Glomerular visceral epithelial cell (primary cell): ENCODE data around the gene NT5DC3.
"Not testable (repeated sequence)": the region's sequence is repeated elsewhere in the genome, so short reads cannot be mapped to it uniquely, and the experiment has no call there.

ENCODE experiments used
- DNase-seq: peaks from one replicate; pipeline ENCODE4 v3.0.0-alpha.2; 2016; ENCODE audit errors: extremely low spot score

NT5DC3 gene

DNA sequence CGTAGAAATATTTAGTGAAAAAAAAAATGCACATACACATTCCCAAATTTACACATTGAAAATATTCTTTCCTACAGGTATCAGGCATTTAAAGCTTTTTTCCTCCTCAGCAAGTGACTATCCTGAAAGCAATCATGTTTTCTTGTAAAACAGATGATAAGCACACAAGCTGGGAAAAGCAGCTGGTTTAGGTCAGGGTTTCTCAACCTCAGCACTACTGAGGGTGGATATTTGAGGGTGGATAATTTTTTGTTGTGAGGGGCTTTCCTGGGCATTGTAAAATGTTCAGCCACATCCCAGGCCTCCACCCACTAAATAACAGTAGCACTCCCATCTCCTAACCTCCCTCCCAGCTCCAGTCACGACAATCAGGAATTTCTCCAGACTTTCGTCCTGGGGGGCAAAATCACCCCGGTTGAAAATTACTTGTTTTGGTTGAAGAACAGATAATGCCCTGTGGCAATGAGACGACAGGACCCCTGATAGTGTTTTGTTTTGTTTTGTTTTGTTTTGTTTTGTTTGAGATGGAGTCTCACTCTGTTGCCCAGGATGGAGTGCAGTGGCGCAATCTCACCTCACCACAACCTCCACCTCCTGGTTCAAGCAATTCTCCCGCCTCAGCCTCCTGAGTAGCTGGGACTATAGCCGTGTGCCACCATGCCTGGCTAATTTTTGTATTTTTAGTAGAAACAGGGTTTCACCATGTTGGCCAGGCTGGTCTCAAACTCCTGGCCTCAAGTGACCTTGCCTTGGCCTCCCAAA is 15.0 kb upstream of the NT5DC3 start:
- DNase-seq, result no peak

GRCh38 chr12:103855036-103855712 is 14.1 kb upstream of the NT5DC3 start:
- peak; percentile 47 for DNase-seq

DNA sequence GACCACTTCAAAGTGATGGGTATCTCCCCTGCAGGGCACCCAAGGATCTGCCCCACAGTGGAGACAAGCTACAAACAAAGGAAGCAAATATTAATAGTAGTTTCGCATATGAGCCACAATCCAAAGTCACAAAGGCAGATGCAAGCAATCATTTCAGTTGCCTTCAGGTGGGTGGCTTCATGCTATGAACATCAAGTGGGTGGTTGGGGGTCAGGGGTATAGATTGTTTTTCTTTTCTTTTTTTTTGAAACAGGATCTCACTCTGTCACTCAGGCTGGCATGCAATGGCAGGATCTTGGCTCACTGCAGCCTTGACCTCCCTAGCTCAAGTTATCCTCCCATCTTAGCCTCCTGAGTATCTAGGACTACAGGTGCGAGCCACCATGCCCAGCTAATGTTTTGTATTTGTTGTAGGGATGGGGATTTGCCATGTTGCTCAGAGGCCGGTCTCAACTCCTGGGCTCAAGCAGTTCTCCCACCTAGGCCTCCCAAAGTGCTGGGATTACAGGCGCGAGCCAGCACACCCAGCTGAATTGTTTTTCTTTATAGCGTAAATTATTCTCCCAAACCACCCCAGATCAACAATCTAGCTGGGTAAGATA is 13.4 kb upstream of the NT5DC3 start:
- no peak for DNase-seq

GRCh38 chr12:103852498-103852997 is 11.5 kb upstream of the NT5DC3 start:
- DNase-seq, result no peak

GRCh38 chr12:103851127-103851526 is 10.1 kb upstream of the NT5DC3 start:
- DNase-seq, result no peak

GRCh38 chr12:103850429-103850828 is 9.4 kb upstream of the NT5DC3 start:
- no peak for DNase-seq

- no peak for DNase-seq
Measured at GRCh38 chr12:103848917-103849491, 8.0 kb upstream of the NT5DC3 start.

GRCh38 chr12:103848143-103848542 is 7.1 kb upstream of the NT5DC3 start:
- DNase-seq, result no peak

DNA sequence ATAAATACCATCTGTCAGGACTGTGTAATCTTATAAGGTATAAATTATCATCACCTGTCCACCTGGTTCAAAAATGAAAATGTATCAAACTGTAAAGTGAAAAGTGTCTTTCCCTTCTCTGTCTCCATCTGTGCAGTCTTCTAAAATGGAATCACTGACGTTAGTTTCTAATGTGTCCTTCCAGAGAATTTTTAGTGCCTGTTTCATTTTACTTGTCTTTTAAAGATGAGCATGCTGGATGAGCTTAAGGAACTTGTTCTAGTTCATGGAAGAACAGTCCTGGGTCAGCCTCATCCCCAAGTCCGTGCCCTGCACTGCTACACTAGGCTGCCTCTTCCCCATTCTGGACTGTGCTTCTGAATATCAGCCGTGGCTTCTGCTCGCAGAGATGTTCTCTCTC is 5.4 kb upstream of the NT5DC3 start:
- no peak for DNase-seq

- no peak for DNase-seq
Measured at GRCh38 chr12:103844305-103844704, 3.3 kb upstream of the NT5DC3 start.

- peak; percentile 95 for DNase-seq
Measured at GRCh38 chr12:103841690-103842584, 903 bp upstream of the NT5DC3 start.

- peak; percentile 30 for DNase-seq
Measured at GRCh38 chr12:103840462-103840875, 565 bp downstream of the NT5DC3 start.

DNA sequence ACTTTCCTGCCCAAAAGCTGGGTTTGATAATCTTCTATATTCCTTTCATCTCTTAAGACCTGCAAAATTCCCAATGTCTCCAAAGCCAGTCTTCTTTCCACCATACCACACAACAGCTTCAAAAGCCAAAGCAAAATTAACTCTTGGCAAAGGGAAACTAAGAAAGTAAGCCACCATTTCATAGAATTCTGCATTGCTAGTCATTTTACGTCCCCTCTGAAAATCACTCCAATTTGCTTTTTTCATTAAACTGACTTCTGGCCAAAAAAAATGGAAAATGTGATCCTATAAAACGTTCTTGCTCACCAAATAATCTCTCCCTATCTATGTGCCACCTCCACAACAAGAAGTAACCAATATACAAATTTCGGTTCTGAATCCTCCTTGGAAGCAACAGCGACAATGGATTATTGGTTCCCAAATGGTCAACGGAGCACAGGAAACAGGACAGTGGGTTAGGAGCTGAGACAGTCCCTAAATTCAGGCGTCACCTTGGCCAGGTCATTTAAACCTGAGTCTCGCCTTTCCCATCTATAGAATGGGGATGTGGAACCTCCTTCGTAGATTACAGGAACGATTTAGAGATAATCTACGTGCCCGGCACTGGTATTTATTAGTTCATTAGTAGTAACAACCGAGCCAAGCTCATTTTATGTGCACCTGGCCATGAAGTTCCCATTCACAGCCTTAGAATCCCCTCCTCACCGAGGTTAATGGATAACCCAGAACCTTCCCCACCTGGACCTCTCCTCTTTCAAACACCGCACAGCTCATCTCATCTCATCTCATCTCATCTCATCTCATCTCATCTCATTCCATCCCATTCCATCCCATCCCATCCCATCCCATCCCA is 1.2 kb downstream of the NT5DC3 start:
- no peak for DNase-seq

DNA sequence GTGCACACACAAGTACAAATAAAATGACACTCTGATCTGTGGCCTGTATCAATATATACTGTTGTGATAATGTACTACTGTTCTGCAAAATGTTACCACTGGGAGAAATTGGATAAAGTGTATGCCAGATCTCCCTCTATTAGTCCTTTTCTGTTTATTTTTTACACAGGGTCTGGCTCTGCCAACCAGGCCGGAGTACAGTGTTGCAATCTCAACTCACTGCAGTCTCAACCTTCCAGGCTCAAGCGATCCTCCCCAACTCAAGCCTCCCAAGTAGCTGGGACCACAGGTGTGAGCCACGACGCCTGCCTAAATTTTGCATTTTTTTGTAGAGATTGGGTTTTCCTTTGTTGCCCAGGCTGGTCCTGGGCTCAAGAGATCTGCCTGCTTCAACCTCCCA is 1.9 kb downstream of the NT5DC3 start:
- no peak for DNase-seq

DNA sequence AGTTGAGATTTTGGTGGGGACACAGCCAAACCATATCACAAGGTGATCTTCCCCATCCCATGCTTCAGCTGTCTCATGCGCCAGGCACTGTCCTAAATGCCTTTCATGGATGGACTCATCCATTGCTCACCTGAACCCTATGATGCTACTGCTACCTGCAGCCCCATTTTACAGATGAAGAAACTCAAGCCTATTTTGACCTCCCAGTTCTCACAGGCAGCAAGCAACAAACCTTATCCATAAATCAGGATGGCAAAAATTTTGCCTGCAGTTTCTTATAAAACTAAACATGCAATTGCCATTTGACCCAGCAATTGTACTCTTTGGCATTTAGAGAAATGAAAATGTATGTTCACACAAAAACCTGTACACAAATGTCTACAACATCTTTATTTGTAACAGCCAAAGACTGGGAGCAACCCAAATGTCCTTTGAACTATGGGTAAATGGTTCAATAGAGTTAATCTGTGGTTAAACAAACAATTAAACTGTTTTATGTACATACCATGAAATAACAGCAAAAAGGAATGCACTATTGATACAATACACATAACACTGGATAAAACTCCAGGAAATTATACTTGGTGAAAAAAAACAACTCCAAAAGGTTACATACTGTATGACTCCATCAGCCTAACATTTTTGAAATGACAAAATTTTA is 2.6 kb downstream of the NT5DC3 start:
- DNase-seq, result no peak

DNA sequence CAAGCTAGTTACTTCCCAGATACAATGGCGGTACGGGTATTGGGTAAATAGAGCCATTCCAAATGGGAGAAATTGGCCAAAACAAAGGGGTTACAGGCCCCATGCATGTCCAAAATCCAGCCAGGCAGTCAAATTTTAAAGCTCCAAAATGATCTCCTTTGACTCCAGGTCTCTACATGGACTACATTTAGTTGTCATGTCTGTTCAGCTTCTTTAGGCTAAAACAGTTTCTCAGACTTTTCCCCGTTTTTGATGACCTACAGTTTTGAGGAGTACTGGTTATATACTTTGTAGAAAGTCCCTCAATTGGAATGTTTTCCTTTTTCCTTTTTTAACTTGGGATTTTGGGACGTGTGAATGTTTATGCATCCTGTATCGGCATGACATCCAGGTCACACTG is 4.7 kb downstream of the NT5DC3 start:
- no peak for DNase-seq

DNA sequence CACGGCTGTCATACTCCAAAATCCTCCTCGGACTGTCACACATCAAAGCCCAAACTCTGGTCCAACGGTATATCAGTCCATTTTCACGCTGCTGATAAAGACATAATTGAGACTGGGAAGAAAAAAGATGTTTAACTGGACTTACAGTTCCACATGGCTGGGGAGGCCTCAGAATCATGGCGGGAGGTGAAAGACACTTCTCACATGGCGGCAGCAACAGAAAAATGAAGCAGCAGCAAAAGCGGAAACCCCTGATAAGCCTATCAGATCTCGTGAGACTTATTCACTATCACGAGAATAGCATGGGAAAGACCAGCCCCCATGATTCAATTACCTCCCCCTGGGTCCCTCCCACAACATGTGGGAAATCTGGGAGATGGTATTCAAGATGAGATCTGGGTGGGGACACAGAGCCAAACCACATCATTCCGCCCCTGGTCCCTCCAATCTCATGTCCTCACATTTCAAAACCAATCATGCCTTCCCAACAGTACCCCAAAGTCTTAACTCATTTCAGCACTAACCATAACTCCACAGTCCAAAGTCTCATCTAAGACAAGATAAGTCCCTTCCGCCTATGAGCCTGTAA is 5.2 kb downstream of the NT5DC3 start:
- not testable (repeated sequence) for DNase-seq

- DNase-seq, result no peak
Measured at GRCh38 chr12:103834942-103835341, 6.1 kb downstream of the NT5DC3 start.

- DNase-seq, result no peak
Measured at GRCh38 chr12:103833891-103834290, 7.1 kb downstream of the NT5DC3 start.
